GM21786 (cell line): ENCODE measurements around the gene PRMT2.

ENCODE experiments used
- ATAC-seq: cut with Tn5 transposase; IDR thresholded peaks from one replicate; pipeline ENCODE4 v1.9.1; 2021; ENCODE audit not compliant: unreplicated experiment

The PRMT2 gene

GRCh38 chr21:46635324-46636180 is at the start of gene PRMT2:
Gene PRMT2, plus strand, starts transcription at chr21:46635674. Its CDS starts 1,278 bp downstream, at chr21:46636952.
- ATAC-seq = peak; percentile 78

GRCh38 chr21:46594276-46594675 is 41.2 kb upstream of the PRMT2 start:
- ATAC-seq = no peak

GRCh38 chr21:46596201-46596600 is 39.3 kb upstream of the PRMT2 start:
- ATAC-seq = no peak

- no peak for ATAC-seq
Measured at GRCh38 chr21:46597031-46597430, 38.4 kb upstream of the PRMT2 start.

GRCh38 chr21:46597896-46598343 is 37.6 kb upstream of the PRMT2 start:
- no peak for ATAC-seq

GRCh38 chr21:46598581-46599572 is 36.6 kb upstream of the PRMT2 start:
- ATAC-seq = no peak

GRCh38 chr21:46600305-46600704 is 35.2 kb upstream of the PRMT2 start:
- ATAC-seq = no peak

GRCh38 chr21:46600978-46601377 is 34.5 kb upstream of the PRMT2 start:
- no peak for ATAC-seq

- no peak for ATAC-seq
Measured at GRCh38 chr21:46603228-46603627, 32.2 kb upstream of the PRMT2 start.

GRCh38 chr21:46604329-46604974 is 31.0 kb upstream of the PRMT2 start:
- no peak for ATAC-seq

GRCh38 chr21:46604975-46605766 is 30.3 kb upstream of the PRMT2 start, which contains the start of gene S100B:
Gene S100B, minus strand, starts transcription at chr21:46605082. Its CDS starts 2,667 bp downstream, at chr21:46602415.
- no peak for ATAC-seq

- peak; percentile 49 for ATAC-seq
Measured at GRCh38 chr21:46605767-46606426, 29.6 kb upstream of the PRMT2 start.

GRCh38 chr21:46606427-46606813 is 29.1 kb upstream of the PRMT2 start:
- peak; percentile 12 for ATAC-seq

GRCh38 chr21:46607636-46608035 is 27.8 kb upstream of the PRMT2 start:
- ATAC-seq = no peak

- peak; percentile 56 for ATAC-seq
Measured at GRCh38 chr21:46608672-46609111, 26.8 kb upstream of the PRMT2 start.

GRCh38 chr21:46610018-46610701 is 25.3 kb upstream of the PRMT2 start:
- ATAC-seq = no peak

- no peak for ATAC-seq
Measured at GRCh38 chr21:46613391-46613790, 22.1 kb upstream of the PRMT2 start.

- no peak for ATAC-seq
Measured at GRCh38 chr21:46616050-46616449, 19.4 kb upstream of the PRMT2 start.

GRCh38 chr21:46616656-46617055 is 18.8 kb upstream of the PRMT2 start:
- no peak for ATAC-seq
